IMR-90 (cell line): Measurements from ENCODE around the gene FBXW8. TPM values are rescaled to one million over a fixed set of nuclear protein-coding genes. Genes with fewer than 3 reads are reported as not detected.

Experiments
- ATAC-seq: fragments of 200-7000 bp; cut with Tn5 transposase; 2 replicates; pipeline ENCODE4 v1.9.1; 2020; ENCODE audit warnings: low read depth, mild to moderate bottlenecking, moderate library complexity
- BruUV-seq: library from RNA; stranded (reverse); fragments of 400-500 nt; replicated peaks from 2 replicates; lab custom pipeline; 2021; lab: Mats Ljungman, UMichigan
- CTCF ChIA-PET: fragments of 300-600 bp; formaldehyde crosslinking; extraction: SDS; loops from one replicate; lab custom pipeline; 2021; ENCODE audit warnings: antibody characterized with exemption; lab: Yijun Ruan, JAX
- POLR2A ChIA-PET: fragments of 300-600 bp; sonication (Branson Sonifier 250); formaldehyde crosslinking; loops from one replicate; lab custom pipeline; 2022; ENCODE audit warnings: antibody characterized with exemption; ENCODE audit not compliant: unreplicated experiment; lab: Charles Lee
- DNase-seq: peaks from one replicate; pipeline ENCODE4 v3.0.0; 2013
- H2AFZ ChIP-seq: replicated peaks from 2 replicates; pipeline ENCODE3; 2013; ENCODE audit warnings: low read length, mild to moderate bottlenecking; ENCODE audit not compliant: poor library complexity
- H2AK5ac ChIP-seq: 2 replicates; pipeline ENCODE4 v1.6.1; 2013; ENCODE audit warnings: low read depth, low read length, inconsistent platforms
- H2AK9ac ChIP-seq: replicated peaks from 2 replicates; pipeline ENCODE3; 2013; ENCODE audit warnings: mild to moderate bottlenecking, low read depth, low read length, moderate library complexity; ENCODE audit not compliant: poor library complexity
- H2BK120ac ChIP-seq: 2 replicates; pipeline ENCODE4 v1.6.1; 2013; ENCODE audit warnings: low read depth, low read length, inconsistent platforms
- H2BK15ac ChIP-seq: 3 replicates; pipeline ENCODE4 v1.6.1; 2013; ENCODE audit warnings: low read depth, low read length, inconsistent platforms
- H2BK20ac ChIP-seq: 2 replicates; pipeline ENCODE4 v1.6.1; 2013; ENCODE audit warnings: low read depth, mild to moderate bottlenecking, inconsistent platforms, low read length, moderate library complexity
- H2BK5ac ChIP-seq: 2 replicates; pipeline ENCODE4 v1.6.1; 2013; ENCODE audit warnings: mild to moderate bottlenecking, low read depth, low read length, inconsistent platforms; ENCODE audit not compliant: poor library complexity, severe bottlenecking
- H3K14ac ChIP-seq: replicated peaks from 2 replicates; pipeline ENCODE4 v1.6.1; 2013; ENCODE audit warnings: low read depth, low read length, inconsistent platforms
- H3K18ac ChIP-seq: 2 replicates; pipeline ENCODE4 v1.6.1; 2013; ENCODE audit warnings: low read depth, low read length, control low read depth
- H3K23ac ChIP-seq: 2 replicates; pipeline ENCODE4 v1.6.1; 2013; ENCODE audit warnings: low read depth, low read length, inconsistent platforms
- H3K27ac ChIP-seq: 2 replicates; pipeline ENCODE4 v1.5.1; 2013; ENCODE audit warnings: mild to moderate bottlenecking, control low read depth, low read length; ENCODE audit not compliant: insufficient read depth
- H3K27me3 ChIP-seq: 2 replicates; pipeline ENCODE4 v1.6.1; 2013; ENCODE audit warnings: low read length; ENCODE audit not compliant: control insufficient read depth, insufficient read depth
- H3K36me3 ChIP-seq: 2 replicates; pipeline ENCODE4 v1.6.1; 2013; ENCODE audit warnings: low read length, mixed read lengths; ENCODE audit not compliant: control insufficient read depth, insufficient read depth
- H3K4ac ChIP-seq: 2 replicates; pipeline ENCODE4 v1.6.1; 2013; ENCODE audit warnings: low read depth, low read length, inconsistent platforms
- H3K4me1 ChIP-seq: 2 replicates; pipeline ENCODE4 v1.6.1; 2013; ENCODE audit warnings: low read length, mixed read lengths; ENCODE audit not compliant: control insufficient read depth, insufficient read depth
- H3K4me2 ChIP-seq: 2 replicates; pipeline ENCODE4 v1.6.1; 2013; ENCODE audit warnings: low read depth, mild to moderate bottlenecking, control low read depth, low read length, moderate library complexity
- H3K4me3 ChIP-seq: 2 replicates; pipeline ENCODE4 v1.5.1; 2013; ENCODE audit warnings: low read depth, mild to moderate bottlenecking, control low read depth, low read length, moderate library complexity; ENCODE audit not compliant: insufficient read depth
- H3K56ac ChIP-seq: 2 replicates; pipeline ENCODE4 v1.6.1; 2013; ENCODE audit warnings: low read length, inconsistent platforms; ENCODE audit not compliant: insufficient read depth; ENCODE audit errors: extremely low read depth
- H3K79me1 ChIP-seq, 2 experiments: 2 replicates each; pipeline ENCODE4 v1.6.1; 2013; ENCODE audit warnings: low read length in 2 of 2, inconsistent platforms in 1 of 2, low read depth in 1 of 2
- H3K9ac ChIP-seq: 2 replicates; pipeline ENCODE4 v1.6.1; 2013; ENCODE audit warnings: low read depth, low read length, control low read depth
- H3K9me1 ChIP-seq: 2 replicates; pipeline ENCODE4 v1.6.1; 2013; ENCODE audit warnings: low read length, inconsistent platforms; ENCODE audit not compliant: insufficient read depth
- H3K9me3 ChIP-seq: 2 replicates; pipeline ENCODE4 v1.6.1; 2013; ENCODE audit warnings: low read length; ENCODE audit not compliant: control insufficient read depth, insufficient read depth
- H4K20me1 ChIP-seq: 2 replicates; pipeline ENCODE4 v1.6.1; 2013; ENCODE audit warnings: low read length, inconsistent platforms; ENCODE audit not compliant: insufficient read depth
- H4K5ac ChIP-seq: 2 replicates; pipeline ENCODE4 v1.6.1; 2013; ENCODE audit warnings: mild to moderate bottlenecking, low read depth, low read length, control low read depth
- H4K8ac ChIP-seq, 2 experiments: 2 replicates each; pipeline ENCODE4 v1.6.1; 2013; ENCODE audit warnings: low read depth in 2 of 2, low read length in 2 of 2, control low read depth in 1 of 2, inconsistent platforms in 1 of 2
- H4K91ac ChIP-seq: 2 replicates; pipeline ENCODE4 v1.6.1; 2013; ENCODE audit warnings: low read depth, low read length, inconsistent platforms; ENCODE audit not compliant: insufficient read depth
- BHLHE40 ChIP-seq: fragments of 150-350 bp; IDR thresholded peaks from 2 replicates; pipeline ENCODE4 v1.6.1; 2016; ENCODE audit warnings: mild to moderate bottlenecking, low read depth, low read length
- CEBPB ChIP-seq: IDR thresholded peaks from 2 replicates; pipeline ENCODE4 v1.6.1; 2012; ENCODE audit warnings: low read depth, low read length, improper control_type of control experiment
- CHD1 ChIP-seq: IDR thresholded peaks from 2 replicates; pipeline ENCODE4 v1.6.1; 2012; ENCODE audit warnings: low read depth, low read length, improper control_type of control experiment
- FOS ChIP-seq: fragments of 150-350 bp; IDR thresholded peaks from 2 replicates; pipeline ENCODE4 v1.6.1; 2016; ENCODE audit warnings: low read depth, low read length
- MAFK ChIP-seq: IDR thresholded peaks from 2 replicates; pipeline ENCODE4 v1.6.1; 2012; ENCODE audit warnings: low read depth, low read length, improper control_type of control experiment
- MAZ ChIP-seq: IDR thresholded peaks from 2 replicates; pipeline ENCODE4 v1.6.1; 2012; ENCODE audit warnings: low read depth, mild to moderate bottlenecking, low read length, improper control_type of control experiment, moderate library complexity, borderline replicate concordance
- MXI1 ChIP-seq: IDR thresholded peaks from 2 replicates; pipeline ENCODE4 v1.6.1; 2012; ENCODE audit warnings: low read depth, mild to moderate bottlenecking, low read length, moderate library complexity, borderline replicate concordance
- NFE2L2 ChIP-seq: fragments of 150-350 bp; IDR thresholded peaks from 2 replicates; pipeline ENCODE4 v1.6.1; 2016; ENCODE audit warnings: low read depth, mild to moderate bottlenecking, low read length
- POLR2A ChIP-seq: IDR thresholded peaks from 2 replicates; pipeline ENCODE4 v1.6.1; 2012; ENCODE audit warnings: mild to moderate bottlenecking, low read depth, low read length
- RAD21 ChIP-seq: IDR thresholded peaks from 2 replicates; pipeline ENCODE4 v1.6.1; 2012; ENCODE audit warnings: low read length, improper control_type of control experiment
- RCOR1 ChIP-seq: IDR thresholded peaks from 2 replicates; pipeline ENCODE4 v1.6.1; 2012; ENCODE audit warnings: mild to moderate bottlenecking, low read length, improper control_type of control experiment; ENCODE audit not compliant: insufficient replicate concordance
- RFX5 ChIP-seq: IDR thresholded peaks from 2 replicates; pipeline ENCODE4 v1.8.0; 2012; ENCODE audit warnings: low read depth, mild to moderate bottlenecking, low read length, moderate library complexity
- SMC3 ChIP-seq: fragments of 150-350 bp; IDR thresholded peaks from 2 replicates; pipeline ENCODE4 v1.6.1; 2016; ENCODE audit warnings: low read depth, mild to moderate bottlenecking, antibody characterized with exemption, low read length, moderate library complexity
- WGBS, 2 experiments: methylation state at CpG; one replicate each; pipeline versions ENCODE4 v1.1.5 to v1.1.7; 2013; ENCODE audit warnings: missing lambda C conversion rate in 2 of 2; ENCODE audit not compliant: insufficient read length in 1 of 2; ENCODE audit errors: extremely low coverage in 2 of 2; 5-methylcytosine and 5-hydroxymethylcytosine counted together
- dilution Hi-C: fragments of 300-500 bp; cut with HindIII; formaldehyde crosslinking; loops from one replicate; pipeline ENCODE4 v1.14.3; 2018; ENCODE audit warnings: low sequenced_read_pairs; ENCODE audit not compliant: unreplicated experiment
- in situ Hi-C: fragments of 300-500 bp; cut with MboI; formaldehyde crosslinking; loops from 3 replicates; pipeline ENCODE4 v1.14.3; 2019; ENCODE audit warnings: low sequenced_read_pairs, inconsistent platforms, mixed read lengths
- intact Hi-C: fragments of 100-400 bp; cut with micrococcal nuclease; formaldehyde crosslinking; loops from 2 replicates; pipeline ENCODE4 v1.10.0; 2022
- polyA plus RNA-seq, 3 experiments: library from polyadenylated mRNA; depleted of rRNA; stranded (reverse); fragments of >200 nt; gene quantifications; 2 replicates each; pipeline ENCODE4 v1.2.3, GENCODE V29; 2012; ENCODE audit warnings: low replicate concordance in 1 of 3
- total RNA-seq: library from RNA; depleted of rRNA; stranded (reverse); fragments of >200 nt; gene quantifications from 2 replicates; pipeline ENCODE4 v1.2.3, GENCODE V29; 2012
- TF ChIP-seq, protein P1 (sequence below): fragments of 150-350 bp; IDR thresholded peaks from 2 replicates; pipeline ENCODE4 v1.6.1; 2017; ENCODE audit warnings: mild to moderate bottlenecking, antibody characterized with exemption, low read length, low read depth
- TF ChIP-seq, protein P2 (sequence below): fragments of 150-350 bp; IDR thresholded peaks from 2 replicates; pipeline ENCODE4 v1.6.1; 2016; ENCODE audit warnings: low read depth, mild to moderate bottlenecking, low read length, moderate library complexity, borderline replicate concordance
- TF ChIP-seq, protein P3 (sequence below): conservative IDR thresholded peaks from 2 replicates; pipeline ENCODE4 v1.5.1; 2012; ENCODE audit warnings: mild to moderate bottlenecking, low read depth, low read length, improper control_type of control experiment

FBXW8 gene
- total and polyA plus RNA-seq, 2 of the 4 experiments (the other 2 are of a cell fraction): 20.3 to 25.8 TPM

DNA sequence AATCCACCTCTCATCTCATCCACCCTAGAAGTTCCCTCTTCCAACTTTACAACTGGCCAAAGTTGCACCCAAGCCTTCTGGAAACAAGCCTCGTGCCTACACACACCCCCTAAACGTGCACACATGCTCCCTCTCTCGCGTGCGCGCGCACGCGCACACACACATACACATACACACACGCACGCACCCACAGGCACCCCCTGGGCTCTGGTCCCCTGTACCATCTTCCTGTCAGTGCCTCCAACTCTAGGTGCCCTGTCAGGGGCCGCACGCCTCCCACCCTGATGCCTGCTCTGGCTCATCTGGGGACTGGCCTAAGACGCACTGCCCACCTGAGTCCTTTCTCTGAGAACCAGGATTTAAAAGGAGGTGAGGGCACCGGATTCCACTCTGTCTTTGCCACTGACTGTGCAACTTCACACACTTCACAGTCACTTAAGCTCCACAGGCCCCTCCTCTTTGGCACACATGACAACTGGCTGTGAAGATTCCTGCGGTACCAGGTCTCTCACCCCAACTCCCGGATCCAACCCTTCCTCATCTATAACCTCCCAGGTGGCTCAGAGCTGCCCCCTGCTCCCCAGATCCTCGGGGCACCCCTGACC is 142.9 kb downstream of the FBXW8 start:
- no peaks in the 10 kb centered on the region for H4K20me1 ChIP-seq
- POLR2A ChIA-PET: no interaction called here
- no peak overlapping the region for H3K4me2 ChIP-seq
- H2BK5ac ChIP-seq: no peak overlapping the region
- DNase-seq (no peak), ATAC-seq (no peak)
- dilution Hi-C loops: no loop called here
- no peak overlapping the region for H4K5ac ChIP-seq
- H2AK5ac ChIP-seq: no peak overlapping the region
- H3K9me3 ChIP-seq: no peaks in the 10 kb centered on the region
- 83% methylated on average over 13 of the region's 18 CpGs; no CpG with 5 or more reads in 1 of the 2 experiments for WGBS, 2 experiments
- H3K4me3 ChIP-seq: no peak overlapping the region
- no peak overlapping the region for H2AFZ ChIP-seq
- no peak overlapping the region for H2BK15ac ChIP-seq
- no peaks in the 10 kb centered on the region for H3K4me1 ChIP-seq
- intact Hi-C loops: no loop called here
- H3K18ac ChIP-seq: no peak overlapping the region
- H3K56ac ChIP-seq: no peak overlapping the region
- TF ChIP-seq, protein P1, sequence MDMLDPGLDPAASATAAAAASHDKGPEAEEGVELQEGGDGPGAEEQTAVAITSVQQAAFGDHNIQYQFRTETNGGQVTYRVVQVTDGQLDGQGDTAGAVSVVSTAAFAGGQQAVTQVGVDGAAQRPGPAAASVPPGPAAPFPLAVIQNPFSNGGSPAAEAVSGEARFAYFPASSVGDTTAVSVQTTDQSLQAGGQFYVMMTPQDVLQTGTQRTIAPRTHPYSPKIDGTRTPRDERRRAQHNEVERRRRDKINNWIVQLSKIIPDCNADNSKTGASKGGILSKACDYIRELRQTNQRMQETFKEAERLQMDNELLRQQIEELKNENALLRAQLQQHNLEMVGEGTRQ: no peak
- TF ChIP-seq MAZ (no peak), RAD21 (no peak), SMC3 (no peak), MXI1 (no peak), BHLHE40 (no peak), CHD1 (no peak), NFE2L2 (no peak), POLR2A (no peak), RCOR1 (no peak), RFX5 (no peak), FOS (no peak), MAFK (no peak), CEBPB (no peak)
- TF ChIP-seq, protein P2, sequence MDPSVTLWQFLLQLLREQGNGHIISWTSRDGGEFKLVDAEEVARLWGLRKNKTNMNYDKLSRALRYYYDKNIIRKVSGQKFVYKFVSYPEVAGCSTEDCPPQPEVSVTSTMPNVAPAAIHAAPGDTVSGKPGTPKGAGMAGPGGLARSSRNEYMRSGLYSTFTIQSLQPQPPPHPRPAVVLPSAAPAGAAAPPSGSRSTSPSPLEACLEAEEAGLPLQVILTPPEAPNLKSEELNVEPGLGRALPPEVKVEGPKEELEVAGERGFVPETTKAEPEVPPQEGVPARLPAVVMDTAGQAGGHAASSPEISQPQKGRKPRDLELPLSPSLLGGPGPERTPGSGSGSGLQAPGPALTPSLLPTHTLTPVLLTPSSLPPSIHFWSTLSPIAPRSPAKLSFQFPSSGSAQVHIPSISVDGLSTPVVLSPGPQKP: no peak
- TF ChIP-seq, protein P3, sequence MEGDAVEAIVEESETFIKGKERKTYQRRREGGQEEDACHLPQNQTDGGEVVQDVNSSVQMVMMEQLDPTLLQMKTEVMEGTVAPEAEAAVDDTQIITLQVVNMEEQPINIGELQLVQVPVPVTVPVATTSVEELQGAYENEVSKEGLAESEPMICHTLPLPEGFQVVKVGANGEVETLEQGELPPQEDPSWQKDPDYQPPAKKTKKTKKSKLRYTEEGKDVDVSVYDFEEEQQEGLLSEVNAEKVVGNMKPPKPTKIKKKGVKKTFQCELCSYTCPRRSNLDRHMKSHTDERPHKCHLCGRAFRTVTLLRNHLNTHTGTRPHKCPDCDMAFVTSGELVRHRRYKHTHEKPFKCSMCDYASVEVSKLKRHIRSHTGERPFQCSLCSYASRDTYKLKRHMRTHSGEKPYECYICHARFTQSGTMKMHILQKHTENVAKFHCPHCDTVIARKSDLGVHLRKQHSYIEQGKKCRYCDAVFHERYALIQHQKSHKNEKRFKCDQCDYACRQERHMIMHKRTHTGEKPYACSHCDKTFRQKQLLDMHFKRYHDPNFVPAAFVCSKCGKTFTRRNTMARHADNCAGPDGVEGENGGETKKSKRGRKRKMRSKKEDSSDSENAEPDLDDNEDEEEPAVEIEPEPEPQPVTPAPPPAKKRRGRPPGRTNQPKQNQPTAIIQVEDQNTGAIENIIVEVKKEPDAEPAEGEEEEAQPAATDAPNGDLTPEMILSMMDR: no peak
- H3K23ac ChIP-seq: no peak overlapping the region
- H2BK120ac ChIP-seq: no peak overlapping the region
- no peak overlapping the region for H2BK20ac ChIP-seq
- no peak overlapping the region for H3K14ac ChIP-seq
- in situ Hi-C loops: no loop called here
- H2AK9ac ChIP-seq: no peak overlapping the region
- CTCF ChIA-PET: no interaction called here
- H3K36me3 ChIP-seq: no peaks in the 10 kb centered on the region
- H3K9ac ChIP-seq: no peak overlapping the region
- no peak overlapping the region for H4K91ac ChIP-seq
- H3K9me1 ChIP-seq: peaks cover 4% of the 10 kb centered on the region
- H3K27me3 ChIP-seq: peaks cover 26% of the 10 kb centered on the region; the same call in 1 of the 2 replicates
- no TSS peak for BruUV-seq
- H4K8ac ChIP-seq: no peak overlapping the region
- no peaks in the 10 kb centered on the region for H3K79me1 ChIP-seq
- H3K4ac ChIP-seq: no peak overlapping the region
- no peak overlapping the region for H3K27ac ChIP-seq
